Measurements from ENCODE around the gene UQCRQ. TPM values are rescaled to one million over a fixed set of nuclear protein-coding genes. Genes with fewer than 3 reads are reported as not detected.
A peak's percentile ranks its signal among the peaks of the same experiment; 100 is the strongest.

The UQCRQ gene
- total and polyA plus RNA-seq, 9 donors: 91.4 to 231 (median 220) TPM

- intact Hi-C loops (cut with DNase I): loop anchor here in 2 of 4 donors (10.0 kb wide), 1 partner anchor 442 kb away; no protein-coding TSS in a partner anchor
- 71 to 80% (median 75%) methylated on average over 6 of the region's 6 CpGs for WGBS, 3 donors
- Histone ChIP-seq H3K4me3 (no peak overlapping the region), H3K27ac (no peak overlapping the region), H3K36me3 (no peaks in the 10 kb centered on the region), H3K9me3 (no peaks in the 10 kb centered on the region), H3K27me3 (no peaks in the 10 kb centered on the region), H3K4me1 (ENCODE audit: insufficient read depth) (peaks cover 8% of the 10 kb centered on the region)
- no peak for DNase-seq
- no peak for TF ChIP-seq CTCF (IDR thresholded peaks at IDR 0.05)
- TF ChIP-seq EP300 (IDR thresholded peaks at IDR 0.05): no peak
- TF ChIP-seq POLR2A (IDR thresholded peaks at IDR 0.05): no peak
These were observed 39.9 kb upstream of the UQCRQ start for GRCh38 chr5:132826424-132827082.

GRCh38 chr5:132827943-132828673 lies 38.3 kb upstream of the UQCRQ start:
- H3K27me3 ChIP-seq: no peaks in the 10 kb centered on the region
- no peaks in the 10 kb centered on the region for H3K36me3 ChIP-seq
- H3K4me1 ChIP-seq (ENCODE audit: insufficient read depth): peaks cover 6% of the 10 kb centered on the region
- no peaks in the 10 kb centered on the region for H3K9me3 ChIP-seq
- 93 to 97% (median 97%) methylated on average over 4 of the region's 4 CpGs for WGBS, 3 donors
- no peak overlapping the region for H3K27ac ChIP-seq
- H3K4me3 ChIP-seq: no peak overlapping the region
- intact Hi-C loops (cut with DNase I): loop anchor here in 2 of 4 donors (10.0 kb wide), 1 partner anchor 443 kb away; no protein-coding TSS in a partner anchor
- DNase-seq: no peak
- no peak for TF ChIP-seq POLR2A (IDR thresholded peaks at IDR 0.05)
- no peak for TF ChIP-seq EP300 (IDR thresholded peaks at IDR 0.05)
- no peak for TF ChIP-seq CTCF (IDR thresholded peaks at IDR 0.05)

GRCh38 chr5:132828846-132829494 lies 37.5 kb upstream of the UQCRQ start:
- 77 to 84% (median 80%) methylated on average over 4 of the region's 4 CpGs for WGBS, 3 donors
- H3K9me3 ChIP-seq: no peaks in the 10 kb centered on the region
- H3K36me3 ChIP-seq: no peaks in the 10 kb centered on the region
- no peaks in the 10 kb centered on the region for H3K4me1 ChIP-seq (ENCODE audit: insufficient read depth)
- intact Hi-C loops (cut with DNase I): loop anchor here in 2 of 4 donors (10.0 kb wide), 1 partner anchor 444 kb away; no protein-coding TSS in a partner anchor
- H3K27me3 ChIP-seq: no peaks in the 10 kb centered on the region
- H3K4me3 ChIP-seq: no peak overlapping the region
- TF ChIP-seq EP300 (IDR thresholded peaks at IDR 0.05) (no peak), CTCF (IDR thresholded peaks at IDR 0.05) (no peak), POLR2A (IDR thresholded peaks at IDR 0.05) (no peak)
- H3K27ac ChIP-seq: no peak overlapping the region
- peak in 1 of 5 donors; percentile 25 for DNase-seq

- Histone ChIP-seq H3K36me3 (no peaks in the 10 kb centered on the region), H3K9me3 (no peaks in the 10 kb centered on the region), H3K27me3 (no peaks in the 10 kb centered on the region), H3K4me1 (ENCODE audit: insufficient read depth) (no peaks in the 10 kb centered on the region), H3K27ac (peak overlapping the region; percentile 53 to 68), H3K4me3 (peak overlapping the region; percentile 71)
- peak; percentile 71 to 86 (median 75) for DNase-seq
- TF ChIP-seq POLR2A (IDR thresholded peaks at IDR 0.05) (no peak), CTCF (IDR thresholded peaks at IDR 0.05) (peak; percentile 81 to 86 (median 85)), EP300 (IDR thresholded peaks at IDR 0.05) (no peak)
- WGBS, 3 donors: 1 to 3% (median 3%) methylated on average over 73 to 75 of the region's 75 CpGs
- intact Hi-C loops (cut with DNase I): loop anchor here in 2 of 4 donors (10.0 kb wide), 1 partner anchor 445 kb away; no protein-coding TSS in a partner anchor
These were observed 36.6 kb upstream of the UQCRQ start for GRCh38 chr5:132829742-132830435.

Measured in ovary (tissue), 9 donors.